GM18907 (cell line): Measurements from ENCODE around the gene DNAJC15.
"Not testable (repeated sequence)": the region's sequence is repeated elsewhere in the genome, so short reads cannot be mapped to it uniquely, and the experiment has no call there.

Source experiments
- ATAC-seq: cut with Tn5 transposase; IDR thresholded peaks from one replicate; pipeline ENCODE4 v1.9.1; 2021; ENCODE audit warnings: mild to moderate bottlenecking, moderate library complexity; ENCODE audit not compliant: unreplicated experiment

The DNAJC15 gene

GRCh38 chr13:43023289-43023963 lies at the start of gene DNAJC15:
DNAJC15 (plus strand) TSS chr13:43023586; CDS start chr13:43023627, 41 bp downstream.
- ATAC-seq: peak; percentile 87

GRCh38 chr13:42976066-42976465 lies 47.3 kb upstream of the DNAJC15 start:
- no peak for ATAC-seq

DNA sequence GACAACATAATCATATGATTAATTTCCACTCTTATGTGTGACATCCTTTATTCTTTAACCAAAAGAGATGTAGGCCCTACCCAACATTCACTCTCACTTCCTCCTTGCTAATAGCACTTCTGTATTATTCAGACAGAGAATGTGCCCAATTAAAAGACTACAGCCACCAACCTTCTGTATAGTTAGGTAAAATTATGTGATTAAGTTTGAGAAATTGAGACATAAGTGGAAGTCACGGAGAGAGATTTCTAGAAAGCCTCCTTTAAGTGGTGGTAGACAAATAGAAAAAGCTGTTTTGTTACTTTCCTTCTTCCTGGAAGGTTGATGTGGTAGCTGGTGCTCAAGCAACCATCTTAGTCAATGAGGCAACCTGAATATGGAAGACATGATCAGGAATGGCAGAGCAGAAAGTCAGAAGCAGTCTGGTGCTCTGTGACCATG lies 46.1 kb upstream of the DNAJC15 start:
- ATAC-seq: peak; percentile 71

DNA sequence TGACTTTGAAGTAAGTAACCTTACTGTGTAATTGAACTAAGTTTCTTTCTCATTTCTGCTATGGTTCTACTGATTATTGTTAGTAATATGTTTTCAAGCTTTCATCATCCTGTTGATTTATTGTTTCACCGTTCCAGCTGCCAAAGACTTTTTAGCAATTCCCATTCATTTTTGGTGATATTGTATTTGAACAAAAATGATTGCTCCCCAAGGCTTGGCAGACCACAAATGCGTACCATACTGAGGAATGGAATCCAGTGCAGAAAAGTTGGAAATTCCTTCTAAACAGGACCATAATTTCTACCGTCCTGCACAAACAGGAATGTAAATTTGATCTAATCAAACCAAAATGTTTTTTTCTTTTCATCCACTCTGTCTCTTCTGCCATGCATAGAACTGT lies 42.1 kb upstream of the DNAJC15 start:
- ATAC-seq: no peak

- ATAC-seq: no peak
Observed at GRCh38 chr13:42981853-42982252, 41.5 kb upstream of the DNAJC15 start.

GRCh38 chr13:42984026-42984425 lies 39.4 kb upstream of the DNAJC15 start:
- no peak for ATAC-seq

DNA sequence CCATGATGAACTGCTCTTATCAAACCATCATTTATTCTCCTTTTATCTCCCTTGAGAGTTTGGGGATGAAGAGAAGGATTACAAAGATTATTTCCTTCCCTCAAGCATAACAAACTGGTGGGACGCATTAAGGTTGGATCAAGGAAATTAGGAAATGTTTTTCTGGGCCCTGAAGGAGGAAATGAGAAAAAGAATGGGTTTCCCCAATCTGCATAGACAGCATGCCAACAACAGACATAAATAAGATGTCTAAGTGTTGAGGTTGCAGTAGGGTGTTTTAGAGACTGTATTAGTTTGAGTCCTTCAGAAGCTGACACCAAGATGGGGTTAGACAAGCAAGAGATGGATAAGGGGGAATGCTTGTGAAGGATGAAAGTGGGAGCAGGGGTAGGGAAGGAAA lies 38.7 kb upstream of the DNAJC15 start:
- ATAC-seq: no peak

GRCh38 chr13:42985312-42986175 lies 37.8 kb upstream of the DNAJC15 start:
- ATAC-seq: no peak

DNA sequence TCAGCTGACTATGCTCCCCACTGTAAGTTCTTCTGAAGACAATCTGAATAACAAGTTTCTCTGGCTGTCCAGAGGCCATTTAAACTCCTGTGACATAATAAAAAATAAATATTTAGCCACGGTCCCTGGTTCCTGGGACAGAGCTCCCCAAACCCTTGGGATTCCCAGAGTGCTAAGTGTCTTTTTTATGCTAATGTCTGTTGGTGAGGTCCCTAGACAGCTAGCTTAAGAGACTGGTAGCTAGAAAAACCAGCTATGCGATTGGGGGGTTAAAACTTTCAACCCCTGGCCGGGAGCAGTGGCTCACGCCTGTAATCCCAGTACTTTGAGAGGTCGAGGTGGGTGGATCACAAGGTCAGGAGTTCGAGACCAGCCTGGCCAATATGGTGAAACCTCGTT lies 37.2 kb upstream of the DNAJC15 start:
- ATAC-seq: no peak

DNA sequence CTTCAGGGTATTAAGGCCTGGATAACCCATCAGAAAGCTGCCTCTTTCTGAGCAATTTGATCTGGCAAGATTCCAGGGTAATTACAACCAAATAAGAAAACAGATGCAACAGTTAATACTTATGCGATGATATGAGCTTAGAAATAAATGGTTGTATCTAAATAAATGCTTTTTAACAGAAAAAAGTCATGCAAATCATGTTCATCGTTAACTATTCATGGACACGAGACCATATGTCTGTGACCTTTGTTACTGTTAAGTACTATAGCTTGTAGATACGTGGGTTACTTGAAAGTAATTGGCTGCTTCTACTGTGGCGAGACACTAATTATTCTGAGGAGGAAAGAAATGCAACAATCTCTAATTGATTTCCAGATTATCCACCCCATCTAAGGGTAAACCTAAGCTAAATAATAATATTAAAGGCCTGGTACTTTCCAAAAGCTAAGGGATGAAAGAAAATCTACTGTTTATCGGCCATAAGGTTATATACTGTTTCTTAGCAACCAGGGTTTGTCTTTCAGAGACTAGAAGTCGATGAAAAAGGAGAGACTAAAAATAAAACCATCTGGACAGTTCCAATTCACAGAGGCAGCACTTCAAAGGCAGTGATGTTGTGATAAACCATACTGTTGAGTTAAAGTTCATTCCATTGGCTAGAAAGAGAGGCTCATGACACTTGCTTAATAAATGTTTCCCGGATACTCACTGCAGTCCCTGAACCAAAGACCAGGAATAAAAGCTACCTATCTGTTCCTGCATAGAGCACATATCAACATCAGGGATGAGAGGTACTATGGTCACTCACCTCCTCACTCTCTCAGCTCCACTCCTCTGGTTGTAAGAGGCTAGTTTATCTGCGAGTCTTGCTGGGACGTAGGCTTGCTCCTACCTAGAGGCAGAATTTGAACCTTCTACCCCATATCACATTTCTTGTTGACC lies 32.8 kb upstream of the DNAJC15 start:
- ATAC-seq: no peak

GRCh38 chr13:42991233-42991897 lies 32.0 kb upstream of the DNAJC15 start:
- ATAC-seq: not testable (repeated sequence)

- ATAC-seq: peak; percentile 82
Observed at GRCh38 chr13:42991898-42992763, 31.3 kb upstream of the DNAJC15 start, which contains the start of gene EPSTI1. EPSTI1 (minus strand) TSS chr13:42992241; CDS start chr13:42992165, 76 bp downstream.

DNA sequence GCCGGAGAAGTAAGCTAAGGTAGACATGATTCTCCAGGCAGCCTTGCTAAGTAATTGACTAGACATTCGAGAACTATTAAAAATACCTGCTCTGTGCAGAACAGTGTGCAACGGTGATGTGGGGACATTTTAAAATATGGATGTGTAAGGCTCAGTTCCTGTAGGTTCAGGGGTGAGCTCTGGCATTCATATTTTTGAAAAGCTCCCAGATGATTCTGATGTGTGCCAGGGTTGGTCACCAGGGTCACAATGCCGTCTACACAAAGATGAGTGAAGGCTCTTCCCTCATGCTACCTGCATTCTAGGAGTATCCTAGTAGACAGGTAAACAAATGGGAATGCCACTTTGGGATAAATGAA lies 30.6 kb upstream of the DNAJC15 start:
- peak; percentile 1 for ATAC-seq

- no peak for ATAC-seq
Observed at GRCh38 chr13:42994878-42995277, 28.5 kb upstream of the DNAJC15 start.

DNA sequence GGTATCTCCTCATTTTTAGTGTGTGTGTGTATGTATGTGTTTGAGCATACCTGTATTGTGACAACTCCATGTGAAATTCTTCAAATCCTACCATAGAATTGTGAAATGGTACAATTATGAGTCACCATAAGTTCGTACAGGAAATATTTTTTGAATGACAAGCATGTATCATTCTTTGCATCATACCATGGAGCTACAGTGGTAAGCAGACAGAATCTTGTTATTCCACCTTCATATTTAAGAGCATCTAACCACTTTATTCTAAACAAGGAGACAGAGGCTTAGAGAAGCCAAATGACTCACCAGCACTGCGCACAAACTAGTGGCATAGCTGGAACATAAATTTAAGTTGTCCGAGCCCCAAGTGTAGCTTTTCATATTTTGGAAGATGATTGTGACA lies 26.8 kb upstream of the DNAJC15 start:
- no peak for ATAC-seq

GRCh38 chr13:42997381-42997780 lies 26.0 kb upstream of the DNAJC15 start:
- peak; percentile 51 for ATAC-seq

DNA sequence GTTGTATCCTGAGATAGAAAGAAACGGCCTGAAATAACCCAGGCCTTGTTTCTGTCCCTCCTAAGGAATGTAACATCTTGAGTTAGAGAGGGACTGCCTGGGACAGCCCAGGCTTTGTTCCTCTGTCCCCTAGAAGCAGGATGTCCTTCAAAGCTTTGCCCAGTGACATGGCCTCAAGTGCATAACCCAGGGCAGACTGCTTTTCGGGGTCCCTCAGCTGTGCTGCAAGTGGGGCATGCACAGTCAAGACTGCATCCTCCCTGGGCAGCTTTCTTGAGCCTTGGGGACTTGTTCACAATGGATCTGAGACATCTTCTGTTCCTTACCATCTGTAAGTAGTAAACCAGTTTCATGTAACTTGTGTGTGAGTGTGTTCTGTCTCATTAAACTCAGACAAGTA lies 23.9 kb upstream of the DNAJC15 start:
- ATAC-seq: no peak

DNA sequence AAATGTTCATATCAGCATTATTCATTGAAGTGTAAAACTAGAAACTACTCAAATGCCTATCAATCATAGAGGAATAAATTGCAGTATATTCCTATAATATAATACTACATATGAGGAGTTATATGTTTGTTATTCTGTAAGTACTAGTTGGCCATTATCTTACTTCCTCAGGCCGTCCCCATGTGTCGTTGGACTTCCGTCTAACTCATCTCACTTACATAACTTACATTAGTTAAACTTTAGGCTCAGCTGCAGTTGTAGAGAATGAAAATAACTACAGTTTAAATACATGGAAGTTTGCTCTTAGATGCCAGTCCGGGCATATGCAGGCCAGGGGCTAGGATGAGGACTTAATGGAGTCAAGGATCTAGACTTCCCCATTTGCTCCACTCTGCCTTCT lies 22.7 kb upstream of the DNAJC15 start:
- ATAC-seq: no peak

GRCh38 chr13:43002021-43002420 lies 21.4 kb upstream of the DNAJC15 start:
- no peak for ATAC-seq

DNA sequence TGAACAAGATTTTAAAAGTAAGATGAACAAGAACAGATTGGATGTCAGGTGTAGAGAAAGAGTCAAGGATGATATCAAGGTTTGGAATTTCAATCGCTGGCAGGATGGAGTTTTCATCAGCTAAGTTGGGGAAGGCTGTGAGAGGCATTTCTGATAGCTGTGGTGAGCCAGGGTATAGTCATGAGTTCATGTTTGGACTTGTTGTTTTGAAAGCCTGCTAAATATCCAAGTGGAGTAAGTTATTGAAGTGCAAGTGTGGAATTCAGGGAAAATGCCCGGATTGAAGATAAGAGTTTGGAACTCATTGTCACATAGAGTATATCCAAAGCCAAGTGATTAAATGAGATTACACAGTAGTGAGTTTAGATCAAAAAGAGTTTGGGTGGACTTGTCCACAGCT lies 20.4 kb upstream of the DNAJC15 start:
- ATAC-seq: no peak
